HTR-8/SVneo (cell line): ENCODE measurements around the gene MAPK11.

ENCODE experiments used
- DNase-seq: peaks from one replicate; pipeline ENCODE4 v3.0.0; 2011; ENCODE audit warnings: low spot score, mixed read lengths; ENCODE audit not compliant: insufficient read length
- FAIRE-seq: peaks from 2 replicates; lab custom pipeline; 2011; peaks lifted over from hg19 to GRCh38; lab: Jason Lieb, UNC

Gene MAPK11

GRCh38 chr22:50264946-50265669 lies 5.1 kb downstream of the MAPK11 start:
- no peak for DNase-seq
- no peak for FAIRE-seq

GRCh38 chr22:50264104-50264745 lies 6.0 kb downstream of the MAPK11 start:
- no peak for DNase-seq
- no peak for FAIRE-seq

GRCh38 chr22:50262973-50263617 lies 7.1 kb downstream of the MAPK11 start:
- FAIRE-seq = peak; percentile 42
- no peak for DNase-seq

GRCh38 chr22:50262460-50262911 lies 7.7 kb downstream of the MAPK11 start:
- DNase-seq (peak; percentile 60), FAIRE-seq (no peak)

GRCh38 chr22:50261615-50262459 lies 8.3 kb downstream of the MAPK11 start, which contains the start of gene MAPK12:
TSS of gene MAPK12 (minus strand) at chr22:50261683. CDS start at chr22:50261509, 174 bp downstream.
- DNase-seq = no peak
- FAIRE-seq = no peak

GRCh38 chr22:50260801-50261614 lies 9.2 kb downstream of the MAPK11 start:
- FAIRE-seq (peak; percentile 62), DNase-seq (no peak)

GRCh38 chr22:50260434-50260800 lies 9.8 kb downstream of the MAPK11 start:
- FAIRE-seq (no peak), DNase-seq (no peak)

GRCh38 chr22:50259302-50259701 lies 10.9 kb downstream of the MAPK11 start:
- DNase-seq = no peak
- FAIRE-seq = no peak

GRCh38 chr22:50258361-50259292 lies 11.6 kb downstream of the MAPK11 start:
- DNase-seq (no peak), FAIRE-seq (no peak)

GRCh38 chr22:50257451-50258360 lies 12.5 kb downstream of the MAPK11 start:
- no peak for DNase-seq
- FAIRE-seq = no peak

- no peak for DNase-seq
- no peak for FAIRE-seq
Measured at GRCh38 chr22:50257041-50257440, 13.1 kb downstream of the MAPK11 start.

- DNase-seq (no peak), FAIRE-seq (no peak)
Measured at GRCh38 chr22:50256258-50256862, 13.8 kb downstream of the MAPK11 start.

GRCh38 chr22:50255607-50256006 lies 14.6 kb downstream of the MAPK11 start:
- FAIRE-seq = no peak
- DNase-seq = no peak

GRCh38 chr22:50255099-50255498 lies 15.1 kb downstream of the MAPK11 start:
- no peak for DNase-seq
- no peak for FAIRE-seq

- no peak for DNase-seq
- no peak for FAIRE-seq
Measured at GRCh38 chr22:50253941-50254340, 16.2 kb downstream of the MAPK11 start.

- FAIRE-seq = no peak
Measured at GRCh38 chr22:50253046-50253915, 16.9 kb downstream of the MAPK11 start.

More at GRCh38 chr22:50253046-50253915, 16.9 kb downstream of the MAPK11 start:
- DNase-seq = no peak
